HTERT RPE-1 (cell line): ENCODE measurements around the gene DYNLT1.
"Not testable (repeated sequence)": the region's sequence is repeated elsewhere in the genome, so short reads cannot be mapped to it uniquely, and the experiment has no call there.

Experiments used
- in situ Hi-C: fragments of 300-500 bp; cut with MboI; formaldehyde crosslinking; loops from 4 replicates; pipeline ENCODE4 v1.14.3; 2020; ENCODE audit warnings: low sequenced_read_pairs

DYNLT1 gene

GRCh38 chr6:158624684-158625682, 19.6 kb downstream of the DYNLT1 start:
- in situ Hi-C loops: no loop called here

GRCh38 chr6:158622545-158623190, 21.9 kb downstream of the DYNLT1 start:
- in situ Hi-C loops: no loop called here

GRCh38 chr6:158621694-158622544, 22.6 kb downstream of the DYNLT1 start:
- in situ Hi-C loops: no loop called here

- in situ Hi-C loops: no loop called here
These were observed 23.4 kb downstream of the DYNLT1 start for GRCh38 chr6:158620963-158621693.

GRCh38 chr6:158619922-158620801, 24.4 kb downstream of the DYNLT1 start:
- in situ Hi-C loops: no loop called here

- in situ Hi-C loops: not testable (repeated sequence)
These were observed 26.3 kb downstream of the DYNLT1 start for GRCh38 chr6:158618289-158618688.

- in situ Hi-C loops: not testable (repeated sequence)
These were observed 29.9 kb downstream of the DYNLT1 start for GRCh38 chr6:158614606-158615005.

GRCh38 chr6:158611541-158612370, 32.8 kb downstream of the DYNLT1 start:
- in situ Hi-C loops: no loop called here

- in situ Hi-C loops: no loop called here
These were observed 33.5 kb downstream of the DYNLT1 start for GRCh38 chr6:158611039-158611438.

- in situ Hi-C loops: no loop called here
These were observed 34.1 kb downstream of the DYNLT1 start for GRCh38 chr6:158610319-158610968.

- in situ Hi-C loops: no loop called here
These were observed 34.9 kb downstream of the DYNLT1 start for GRCh38 chr6:158609455-158610155.

- in situ Hi-C loops: no loop called here
These were observed 36.3 kb downstream of the DYNLT1 start for GRCh38 chr6:158608221-158608620.

GRCh38 chr6:158607411-158608170, 37.0 kb downstream of the DYNLT1 start:
- in situ Hi-C loops: no loop called here

- in situ Hi-C loops: no loop called here
These were observed 37.6 kb downstream of the DYNLT1 start for GRCh38 chr6:158606935-158607334.

GRCh38 chr6:158606011-158606410, 38.5 kb downstream of the DYNLT1 start:
- in situ Hi-C loops: not testable (repeated sequence)

GRCh38 chr6:158605266-158605878, 39.2 kb downstream of the DYNLT1 start:
- in situ Hi-C loops: no loop called here
